Psoas muscle (tissue), 8 donors: ENCODE measurements around the gene C8G. TPM values are rescaled to one million over a fixed set of nuclear protein-coding genes. Genes with fewer than 3 reads are reported as not detected.

Experiments used
- ATAC-seq, 4 donors: fragments of 200-7000 bp; cut with Tn5 transposase; one replicate each; pipeline ENCODE4 v1.9.1; 2020; ENCODE audit warnings: moderate library complexity in 3 of 4, mild to moderate bottlenecking in 2 of 4
- DNase-seq, 2 donors: peaks; one replicate each; pipeline ENCODE4 v3.0.0-alpha.2; 2020
- H3K27ac ChIP-seq: fragments of 200-600 bp; one replicate; pipeline ENCODE4 v1.8.0; 2022
- H3K27me3 ChIP-seq, 3 donors: fragments of 200-600 bp in 1 of 3; one replicate each; pipeline versions ENCODE4 v1.6.1 to v1.8.0; 2013 to 2022; ENCODE audit warnings: low read length in 2 of 3, mild to moderate bottlenecking in 2 of 3, moderate library complexity in 1 of 3; ENCODE audit not compliant: insufficient read depth in 3 of 3
- H3K36me3 ChIP-seq, 2 donors: fragments of 200-600 bp in 1 of 2; one replicate each; pipeline versions ENCODE4 v1.6.1 to v1.8.0; 2013 to 2022; ENCODE audit warnings: low read depth in 1 of 2, mild to moderate bottlenecking in 1 of 2, moderate library complexity in 1 of 2; ENCODE audit not compliant: insufficient read depth in 1 of 2
- H3K4me1 ChIP-seq: fragments of 200-600 bp; one replicate; pipeline ENCODE4 v1.8.0; 2022
- H3K4me3 ChIP-seq: fragments of 200-600 bp; one replicate; pipeline ENCODE4 v1.8.0; 2022; ENCODE audit warnings: mild to moderate bottlenecking
- H3K9me3 ChIP-seq: fragments of 200-600 bp; one replicate; pipeline ENCODE4 v1.8.0; 2022
- WGBS, 3 donors: extraction: QIAGEN DNeasy Blood & Tissue Kit; methylation state at CpG; one replicate each; pipeline versions ENCODE4 v1.1.6 to v1.1.7; 2013; 5-methylcytosine and 5-hydroxymethylcytosine counted together
- intact Hi-C, 2 donors: fragments of 100-400 bp; cut with DNase I; formaldehyde crosslinking; loops; one replicate each; pipeline versions ENCODE4 v1.11.0 to v1.14.2; 2022
- polyA plus RNA-seq, 3 donors: library from polyadenylated mRNA; stranded (reverse); fragments of 200-250 nt; gene quantifications; one replicate each; pipeline ENCODE4 v1.2.3, GENCODE V29; 2013
- total RNA-seq, 4 donors: library from RNA; stranded (reverse); fragmentation: NEBNext Ultra II Directional in 2 of 4; extraction: Animal tissue kit (Norgen Biotek cat#: 25700) in 2 of 4; gene quantifications; one replicate each; pipeline versions ENCODE4 v1.2.1 to v1.2.4, GENCODE V29; 2021 to 2023
- TF ChIP-seq, protein P1 (sequence below): fragments of 200-600 bp; IDR thresholded peaks from one replicate; pipeline ENCODE4 v1.8.0; 2022; ENCODE audit warnings: antibody characterized with exemption
- donor health status: healthy with polysubstance abuse.
- donor health status: DM: no; HTN: no; CAD: no; lungs with moderate emphysema.
- donor health status: Bipolar disorder and iron deficiency.
- donor health status: healthy.
- donor health status: DM: yes; HTN: yes; CAD: no.
- donor health status: DM: no; HTN: no; CAD: no.
- donor health status: DM: no; HTN: no; CAD: no.
- donor health status: DM: yes; HTN: yes; CAD: no.

C8G gene
- total and polyA plus RNA-seq, 7 donors: 1.7 to 7.9 (median 5.1) TPM

DNA sequence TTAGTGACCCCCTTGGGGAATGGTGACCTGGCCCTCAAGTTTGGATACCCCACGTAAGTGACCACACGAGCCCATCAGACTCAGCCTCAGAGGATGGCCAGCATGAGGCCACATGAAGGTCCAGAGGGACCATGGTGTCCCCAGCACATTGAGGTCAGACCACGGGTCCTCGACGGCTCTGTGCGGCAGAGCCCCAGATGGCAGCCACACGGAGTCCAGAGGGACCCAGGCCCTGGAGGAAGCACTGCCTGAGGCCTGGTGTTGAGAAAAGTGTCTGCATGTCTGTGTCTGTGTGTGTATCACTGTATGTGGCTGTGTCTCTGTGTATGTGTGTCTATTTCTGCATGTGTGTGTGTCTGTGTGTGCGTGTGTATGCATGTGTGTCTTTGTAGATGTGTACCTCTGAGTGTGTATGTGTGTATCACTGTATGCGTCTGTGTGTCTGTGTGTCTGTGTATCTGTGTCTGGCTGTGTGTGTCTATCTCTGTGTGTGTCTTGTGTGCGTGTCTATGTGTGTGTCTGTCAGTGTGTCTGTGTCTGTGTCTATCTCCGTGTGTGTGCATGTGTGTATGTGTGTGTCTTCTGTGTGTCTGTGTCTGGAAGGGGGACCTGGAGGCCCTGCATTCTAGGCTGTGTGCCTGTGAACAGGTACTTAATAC is 38.7 kb downstream of the C8G start:
- TF ChIP-seq, protein P1, sequence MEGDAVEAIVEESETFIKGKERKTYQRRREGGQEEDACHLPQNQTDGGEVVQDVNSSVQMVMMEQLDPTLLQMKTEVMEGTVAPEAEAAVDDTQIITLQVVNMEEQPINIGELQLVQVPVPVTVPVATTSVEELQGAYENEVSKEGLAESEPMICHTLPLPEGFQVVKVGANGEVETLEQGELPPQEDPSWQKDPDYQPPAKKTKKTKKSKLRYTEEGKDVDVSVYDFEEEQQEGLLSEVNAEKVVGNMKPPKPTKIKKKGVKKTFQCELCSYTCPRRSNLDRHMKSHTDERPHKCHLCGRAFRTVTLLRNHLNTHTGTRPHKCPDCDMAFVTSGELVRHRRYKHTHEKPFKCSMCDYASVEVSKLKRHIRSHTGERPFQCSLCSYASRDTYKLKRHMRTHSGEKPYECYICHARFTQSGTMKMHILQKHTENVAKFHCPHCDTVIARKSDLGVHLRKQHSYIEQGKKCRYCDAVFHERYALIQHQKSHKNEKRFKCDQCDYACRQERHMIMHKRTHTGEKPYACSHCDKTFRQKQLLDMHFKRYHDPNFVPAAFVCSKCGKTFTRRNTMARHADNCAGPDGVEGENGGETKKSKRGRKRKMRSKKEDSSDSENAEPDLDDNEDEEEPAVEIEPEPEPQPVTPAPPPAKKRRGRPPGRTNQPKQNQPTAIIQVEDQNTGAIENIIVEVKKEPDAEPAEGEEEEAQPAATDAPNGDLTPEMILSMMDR: no peak
- H3K4me3 ChIP-seq: no peak overlapping the region
- peaks cover 0 to 40% (median 16%) of the 10 kb centered on the region in 3 donors for H3K27me3 ChIP-seq
- DNase-seq (no peak), ATAC-seq (no peak)
- no peaks in the 10 kb centered on the region for H3K9me3 ChIP-seq
- no peaks in the 10 kb centered on the region for H3K4me1 ChIP-seq
- WGBS, 3 donors: 64 to 78% (median 75%) methylated on average over 11 of the region's 11 CpGs
- intact Hi-C loops: no loop called here
- no peaks in the 10 kb centered on the region for H3K36me3 ChIP-seq
- no peak overlapping the region for H3K27ac ChIP-seq

- intact Hi-C loops: no loop called here
- Histone ChIP-seq H3K9me3 (no peaks in the 10 kb centered on the region), H3K27me3 (peaks cover 0 to 40% (median 16%) of the 10 kb centered on the region in 3 donors), H3K4me3 (no peak overlapping the region), H3K4me1 (no peaks in the 10 kb centered on the region), H3K27ac (no peak overlapping the region), H3K36me3 (no peaks in the 10 kb centered on the region)
- DNase-seq (no peak), ATAC-seq (no peak)
- 47 to 56% (median 47%) methylated on average over 23 to 29 of the region's 29 CpGs for WGBS, 3 donors
- TF ChIP-seq, protein P1: no peak
Observed at GRCh38 chr9:136984464-136985026, 39.5 kb downstream of the C8G start.

DNA sequence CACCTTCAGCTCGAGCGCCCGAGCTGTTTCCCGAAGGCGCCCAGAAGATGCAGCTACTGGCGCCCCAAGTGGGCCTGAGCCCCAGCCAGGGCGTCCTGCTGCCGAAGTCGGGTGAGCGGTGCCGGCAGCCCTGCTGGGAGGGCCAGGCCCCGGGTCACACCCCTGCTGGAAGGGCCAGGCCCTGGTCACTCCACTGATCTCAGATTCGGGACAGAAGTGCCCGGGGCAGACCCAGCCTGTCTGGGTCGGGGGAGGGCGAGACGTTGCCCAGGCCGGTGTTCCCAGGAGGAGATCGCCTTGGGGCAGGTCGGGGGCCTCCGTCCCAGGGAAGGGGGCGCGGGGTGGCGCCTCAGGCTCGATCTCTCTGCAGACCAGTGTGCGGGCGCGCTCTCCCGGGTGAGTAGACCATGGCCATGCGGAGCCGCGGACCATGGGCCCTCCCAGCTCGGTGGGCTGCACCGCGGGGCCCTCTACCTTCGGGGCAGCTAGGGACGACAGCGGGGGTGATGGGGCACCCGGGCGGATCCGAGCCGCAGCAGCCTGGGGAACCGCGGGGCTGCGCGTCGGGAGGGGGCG is 40.1 kb downstream of the C8G start:
- DNase-seq (no peak), ATAC-seq (peak in 2 of 4 donors; percentile 18 to 36)
- Histone ChIP-seq H3K27ac (no peak overlapping the region), H3K4me1 (no peaks in the 10 kb centered on the region), H3K36me3 (no peaks in the 10 kb centered on the region), H3K27me3 (peaks cover 0 to 40% (median 14%) of the 10 kb centered on the region in 3 donors), H3K9me3 (no peaks in the 10 kb centered on the region), H3K4me3 (no peak overlapping the region)
- TF ChIP-seq, protein P1: no peak
- intact Hi-C loops: no loop called here
- 8 to 16% (median 12%) methylated on average over 40 to 48 of the region's 48 CpGs for WGBS, 3 donors

DNA sequence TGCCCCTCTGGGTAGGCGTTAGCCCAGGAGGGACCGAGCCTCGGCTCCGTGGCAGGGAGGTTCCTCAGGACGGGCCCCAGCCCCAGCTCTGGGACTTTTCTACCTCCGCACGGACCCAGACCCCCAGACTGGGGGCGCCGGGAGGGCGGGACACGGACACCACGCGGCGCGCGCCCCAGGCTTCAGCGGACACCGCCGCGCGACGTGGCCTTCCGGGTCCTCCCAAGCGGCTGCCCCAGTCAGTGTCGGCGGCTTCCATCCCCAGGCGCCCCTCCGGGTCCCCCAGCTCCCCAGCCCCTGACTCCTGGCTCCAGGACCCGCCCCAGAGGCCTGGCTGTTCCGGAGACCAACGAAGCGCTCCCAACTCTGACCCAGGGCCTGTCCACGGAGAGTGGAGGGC is 40.8 kb downstream of the C8G start:
- no peaks in the 10 kb centered on the region for H3K4me1 ChIP-seq
- no peaks in the 10 kb centered on the region for H3K36me3 ChIP-seq
- ATAC-seq (no peak), DNase-seq (no peak)
- TF ChIP-seq, protein P1: no peak
- H3K9me3 ChIP-seq: no peaks in the 10 kb centered on the region
- H3K27ac ChIP-seq: no peak overlapping the region
- 26 to 29% (median 27%) methylated on average over 21 to 33 of the region's 33 CpGs for WGBS, 3 donors
- H3K4me3 ChIP-seq: no peak overlapping the region
- intact Hi-C loops: no loop called here
- peaks cover 0 to 39% (median 14%) of the 10 kb centered on the region in 3 donors for H3K27me3 ChIP-seq
